Activated B cell treated with CpG ODN at 0.5 μM for 24 hours (primary cell): ENCODE measurements around the gene TBC1D22B. TPM values are rescaled to one million over a fixed set of nuclear protein-coding genes. Genes with fewer than 3 reads are reported as not detected.

Experiments
- ATAC-seq: fragments of 200-7000 bp; cut with Tn5 transposase; one replicate; pipeline ENCODE4 v1.10.0; 2021; ENCODE audit warnings: low read depth, mild to moderate bottlenecking, moderate library complexity
- CTCF ChIA-PET: fragments of 350-600 bp; sonication (Branson Sonifier 250); formaldehyde crosslinking; loops from one replicate; lab custom pipeline; 2021; ENCODE audit warnings: antibody characterized with exemption; lab: Charles Lee
- POLR2A ChIA-PET: fragments of 350-600 bp; sonication (Branson Sonifier 250); formaldehyde crosslinking; loops from one replicate; lab custom pipeline; 2021; ENCODE audit warnings: antibody characterized with exemption; lab: Charles Lee
- DNase-seq: peaks from one replicate; pipeline ENCODE4 v3.0.0; 2022
- H3K27ac Mint-ChIP-seq: one replicate; pipeline ENCODE4 v1.8.0; 2020; ENCODE audit warnings: mixed read lengths
- H3K27me3 Mint-ChIP-seq: one replicate; pipeline ENCODE4 v1.8.0; 2021; ENCODE audit warnings: mixed read lengths
- H3K36me3 Mint-ChIP-seq: one replicate; pipeline ENCODE4 v1.8.0; 2021; ENCODE audit warnings: low read depth, mixed read lengths
- H3K4me1 Mint-ChIP-seq: one replicate; pipeline ENCODE4 v1.8.0; 2021; ENCODE audit warnings: mixed read lengths
- H3K4me3 Mint-ChIP-seq: one replicate; pipeline ENCODE4 v1.8.0; 2020; ENCODE audit warnings: mild to moderate bottlenecking, mixed read lengths
- H3K9me3 Mint-ChIP-seq: one replicate; pipeline ENCODE4 v1.8.0; 2020; ENCODE audit warnings: mixed read lengths
- CTCF ChIP-seq: fragments of 200-600 bp; IDR thresholded peaks from one replicate; pipeline ENCODE4 v1.8.0; 2022; ENCODE audit warnings: antibody characterized with exemption, mild to moderate bottlenecking
- intact Hi-C: fragments of 100-400 bp; cut with micrococcal nuclease; formaldehyde crosslinking; loops from one replicate; pipeline ENCODE4 v1.15.1; 2024
- total RNA-seq: library from RNA; stranded (reverse); gene quantifications from 2 replicates; pipeline ENCODE4 v1.2.3, GENCODE V29; 2022

The TBC1D22B gene
- total RNA-seq, 1 donor from 2014 or later = 10.7 TPM

- H3K4me3 Mint-ChIP-seq = no peak overlapping the region
These were observed 117.8 kb downstream of the TBC1D22B start for GRCh38 chr6:37375376-37375775.

GRCh38 chr6:37376078-37376743, 118.6 kb downstream of the TBC1D22B start:
- no peaks in the 10 kb centered on the region for H3K9me3 Mint-ChIP-seq
- peaks cover 41% of the 10 kb centered on the region for H3K36me3 Mint-ChIP-seq
- peak overlapping the region; percentile 9 for H3K4me3 Mint-ChIP-seq
- POLR2A ChIA-PET = interaction anchor here (0.5 to 2.0 kb wide), 3 partner anchors 34 to 119 kb away, joined by 3 to 11 read pairs (median 4); partner anchors contain the start of genes CMTR1, TBC1D22B and TMEM217
- DNase-seq (no peak), ATAC-seq (peak; percentile 73)
- H3K27ac Mint-ChIP-seq = peak overlapping the region; percentile 44
- H3K27me3 Mint-ChIP-seq = no peaks in the 10 kb centered on the region
- TF ChIP-seq CTCF = no peak
- CTCF ChIA-PET = no interaction called here
- intact Hi-C loops = loop anchor here (5.0 kb wide), 1 partner anchor 56 kb away; the partner anchor contains the start of gene CMTR1
- H3K4me1 Mint-ChIP-seq = peaks cover 42% of the 10 kb centered on the region

More at GRCh38 chr6:37375376-37375775, 117.8 kb downstream of the TBC1D22B start:
- no peaks in the 10 kb centered on the region for H3K27me3 Mint-ChIP-seq
- CTCF ChIA-PET = interaction anchor here (0.9 kb wide), 1 partner anchor 49 kb away, joined by 3 read pairs; no protein-coding TSS in a partner anchor
- POLR2A ChIA-PET = interaction anchor here (0.5 kb wide), 1 partner anchor 34 kb away, joined by 4 read pairs; no protein-coding TSS in a partner anchor
- H3K27ac Mint-ChIP-seq = peak overlapping the region; percentile 44
- H3K36me3 Mint-ChIP-seq = peaks cover 42% of the 10 kb centered on the region
- intact Hi-C loops = loop anchor here (5.0 kb wide), 1 partner anchor 57 kb away; the partner anchor contains the start of gene CMTR1
- DNase-seq (no peak), ATAC-seq (no peak)
- no peak for TF ChIP-seq CTCF
- H3K9me3 Mint-ChIP-seq = no peaks in the 10 kb centered on the region
- peaks cover 42% of the 10 kb centered on the region for H3K4me1 Mint-ChIP-seq

GRCh38 chr6:37381579-37381978, 124.0 kb downstream of the TBC1D22B start:
- Mint-ChIP-seq H3K27ac (no peak overlapping the region), H3K9me3 (no peaks in the 10 kb centered on the region), H3K4me3 (no peak overlapping the region), H3K36me3 (peaks cover 49% of the 10 kb centered on the region), H3K4me1 (peaks cover 22% of the 10 kb centered on the region), H3K27me3 (no peaks in the 10 kb centered on the region)
- TF ChIP-seq CTCF = no peak
- DNase-seq = no peak
- ChIA-PET CTCF (interaction anchor here (0.8 to 1.8 kb wide), 4 partner anchors 51 to 1112 kb away, joined by 3 to 4 read pairs (median 4); partner anchors contain the start of gene CMTR1), POLR2A (no interaction called here)
- ATAC-seq = peak; percentile 31
- intact Hi-C loops = loop anchor here (1.0 to 2.0 kb wide), 3 partner anchors 185 to 1113 kb away; no protein-coding TSS in a partner anchor

Other genes starting within 250 kb of the TBC1D22B start
- 272 and 283 TPM in 2 replicates for gene PIM1, start 87.6 kb upstream of the TBC1D22B start, total RNA-seq
- 0.54 and 1.0 TPM in 2 replicates for gene TMEM217, start 372 bp downstream of the TBC1D22B start, total RNA-seq
- gene RNF8, start 96.2 kb downstream of the TBC1D22B start, total RNA-seq = 18.7 and 18.8 TPM in 2 replicates
- 59.0 and 65.7 TPM in 2 replicates for gene CMTR1, start 175.4 kb downstream of the TBC1D22B start, total RNA-seq
- gene CCDC167, start 242.1 kb downstream of the TBC1D22B start, total RNA-seq = 18.4 and 25.9 TPM in 2 replicates